ENCODE data around the gene NRBF2. TPM values are rescaled to one million over a fixed set of nuclear protein-coding genes. Genes with fewer than 3 reads are reported as not detected.

NRBF2 gene
- polyA plus RNA-seq, 1 experiment, result 20.7 TPM

GRCh38 chr10:63133821-63134557 lies 861 bp downstream of the NRBF2 start:
- peak overlapping the region; percentile 93 for H3K4me3 ChIP-seq (ENCODE audit: low read depth, low read length)
- ChIA-PET POLR2A (interaction anchor here (0.6 kb wide), 1 partner anchor 19 kb away, joined by 3 read pairs; no protein-coding TSS in a partner anchor), CTCF (interaction anchor here (0.8 to 2.1 kb wide), 9 partner anchors 9 to 50 kb away, joined by 3 to 5 read pairs (median 3); no protein-coding TSS in a partner anchor)
- no peak for DNase-seq (ENCODE audit: low read depth)
- no peaks in the 10 kb centered on the region for H3K36me3 ChIP-seq (ENCODE audit: control insufficient read depth, insufficient read depth, low read length)
- TF ChIP-seq CTCF (IDR thresholded peaks at IDR 0.05; ENCODE audit: insufficient read depth, low read depth, low read length), result no peak
- no peaks in the 10 kb centered on the region for H3K27me3 ChIP-seq (ENCODE audit: control insufficient read depth, insufficient read depth, low read length)

DNA sequence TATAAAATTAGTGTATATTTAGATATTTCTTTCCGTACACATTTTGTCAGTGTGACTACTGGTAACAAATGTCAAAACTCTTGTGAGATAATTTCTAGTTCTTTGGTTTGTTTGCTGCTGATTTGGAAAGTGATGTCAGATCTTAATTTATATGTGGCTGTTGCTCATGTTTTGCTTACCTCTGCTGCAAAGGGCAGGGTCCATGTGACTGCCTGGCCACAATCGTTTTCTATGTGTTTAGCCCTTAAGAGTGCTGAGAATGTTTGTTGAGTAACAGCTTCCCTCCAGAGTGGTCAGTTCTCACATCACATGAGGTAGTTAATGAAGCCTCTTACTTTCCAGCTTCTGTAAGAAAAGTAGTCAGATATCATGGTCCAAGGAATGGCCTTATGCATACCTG lies 4.2 kb downstream of the NRBF2 start:
- Histone ChIP-seq H3K36me3 (ENCODE audit: control insufficient read depth, insufficient read depth, low read length) (no peaks in the 10 kb centered on the region), H3K4me3 (ENCODE audit: low read depth, low read length) (no peak overlapping the region), H3K27me3 (ENCODE audit: control insufficient read depth, insufficient read depth, low read length) (no peaks in the 10 kb centered on the region)
- no peak for TF ChIP-seq CTCF (IDR thresholded peaks at IDR 0.05; ENCODE audit: insufficient read depth, low read depth, low read length)
- no peak for DNase-seq (ENCODE audit: low read depth)
- ChIA-PET CTCF (interaction anchor here (0.7 to 4.8 kb wide), 2 partner anchors 21 to 526 kb away, joined by 3 to 17 read pairs; no protein-coding TSS in a partner anchor), POLR2A (no interaction called here)

DNA sequence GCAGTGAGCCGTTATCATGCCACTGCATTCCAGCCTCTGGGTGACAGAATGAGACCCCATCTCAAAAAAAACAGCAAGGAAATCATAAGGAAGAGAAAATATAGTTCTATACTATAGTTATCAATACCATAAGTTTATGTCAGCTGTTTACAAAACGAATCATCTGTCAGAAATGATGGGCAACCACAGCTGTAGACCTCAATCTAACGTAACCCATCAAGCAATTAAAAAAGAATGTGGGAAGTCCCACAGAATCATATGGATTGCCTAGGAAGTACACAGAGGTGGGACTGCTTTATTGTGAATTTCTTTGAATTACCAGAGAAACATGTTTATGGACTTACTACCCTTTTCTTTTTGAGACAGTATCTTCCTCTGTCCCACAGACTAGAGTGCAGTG lies 6.9 kb downstream of the NRBF2 start:
- ChIA-PET CTCF (interaction anchor here (4.8 kb wide), 1 partner anchor 18 kb away, joined by 17 read pairs; no protein-coding TSS in a partner anchor), POLR2A (no interaction called here)
- no peak for DNase-seq (ENCODE audit: low read depth)
- H3K27me3 ChIP-seq (ENCODE audit: control insufficient read depth, insufficient read depth, low read length), result no peaks in the 10 kb centered on the region
- TF ChIP-seq CTCF (IDR thresholded peaks at IDR 0.05; ENCODE audit: insufficient read depth, low read depth, low read length), result no peak
- no peaks in the 10 kb centered on the region for H3K36me3 ChIP-seq (ENCODE audit: control insufficient read depth, insufficient read depth, low read length)
- no peak overlapping the region for H3K4me3 ChIP-seq (ENCODE audit: low read depth, low read length)

DNA sequence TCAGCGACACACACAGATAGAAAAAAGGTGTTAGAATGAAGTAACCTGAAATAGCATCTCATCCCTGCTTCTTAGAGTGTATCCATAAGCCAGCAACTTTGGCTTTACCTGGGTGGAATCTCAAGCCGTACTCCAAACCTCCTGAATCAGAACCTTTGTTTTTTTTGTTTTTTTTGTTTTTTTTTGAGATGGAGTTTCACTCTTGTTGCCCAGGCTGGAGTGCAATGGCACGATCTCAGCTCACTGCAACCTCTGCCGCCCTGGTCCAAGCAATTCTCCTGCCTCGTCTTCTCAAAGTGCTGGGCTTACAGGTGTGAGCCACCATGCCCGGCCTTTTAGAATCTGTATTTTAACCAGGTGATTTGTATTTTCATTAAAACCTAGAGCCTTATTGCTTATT lies 9.0 kb downstream of the NRBF2 start:
- CTCF ChIA-PET, result interaction anchor here (0.9 to 4.8 kb wide), 2 partner anchors 9 to 16 kb away, joined by 3 to 17 read pairs; partner anchors contain the start of gene NRBF2
- Histone ChIP-seq H3K27me3 (ENCODE audit: control insufficient read depth, insufficient read depth, low read length) (no peaks in the 10 kb centered on the region), H3K4me3 (ENCODE audit: low read depth, low read length) (no peak overlapping the region), H3K36me3 (ENCODE audit: control insufficient read depth, insufficient read depth, low read length) (no peaks in the 10 kb centered on the region)
- no peak for TF ChIP-seq CTCF (IDR thresholded peaks at IDR 0.05; ENCODE audit: insufficient read depth, low read depth, low read length)
- POLR2A ChIA-PET, result interaction anchor here (0.6 kb wide), 1 partner anchor 523 kb away, joined by 3 read pairs; no protein-coding TSS in a partner anchor
- no peak for DNase-seq (ENCODE audit: low read depth)

GRCh38 chr10:63143987-63144386 lies 10.9 kb downstream of the NRBF2 start:
- ChIA-PET POLR2A (no interaction called here), CTCF (interaction anchor here (0.9 to 1.2 kb wide), 2 partner anchors 10 to 14 kb away, joined by 3 to 5 read pairs; no protein-coding TSS in a partner anchor)
- Histone ChIP-seq H3K36me3 (ENCODE audit: control insufficient read depth, insufficient read depth, low read length) (no peaks in the 10 kb centered on the region), H3K4me3 (ENCODE audit: low read depth, low read length) (no peak overlapping the region), H3K27me3 (ENCODE audit: control insufficient read depth, insufficient read depth, low read length) (no peaks in the 10 kb centered on the region)
- no peak for DNase-seq (ENCODE audit: low read depth)
- no peak for TF ChIP-seq CTCF (IDR thresholded peaks at IDR 0.05; ENCODE audit: insufficient read depth, low read depth, low read length)

Measured in BJ (cell line).